Measurements from ENCODE around the gene DMAC2. TPM values are rescaled to one million over a fixed set of nuclear protein-coding genes. Genes with fewer than 3 reads are reported as not detected.

The DMAC2 gene
- total and polyA plus RNA-seq, 4 donors = 25.5 to 51.7 (median 48.8) TPM

DNA sequence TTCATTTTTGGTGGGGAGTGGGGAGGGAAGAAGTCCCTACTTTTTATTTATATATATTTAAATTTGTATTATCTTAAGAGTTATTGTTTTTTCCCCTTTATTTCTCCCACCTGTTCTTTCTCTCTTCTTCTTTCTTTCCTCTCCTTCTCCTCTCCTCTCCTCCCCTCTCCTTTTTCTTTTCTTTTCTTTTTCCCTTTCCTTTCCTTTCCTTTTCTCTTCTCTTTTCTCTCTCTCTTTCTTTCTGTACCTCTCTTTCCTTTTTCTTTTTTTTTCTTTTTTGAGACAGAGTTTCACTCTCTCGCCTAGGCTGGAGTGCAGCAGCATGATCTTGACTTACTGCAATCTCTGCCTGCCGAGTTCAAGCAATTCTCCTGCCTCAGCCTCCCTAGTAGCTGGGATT is 40.2 kb downstream of the DMAC2 start:
- H3K9me3 ChIP-seq (ENCODE audit: control insufficient read depth in 4 of 4, insufficient read depth in 3 of 4, low read length in 3 of 4) = no peaks in the 10 kb centered on the region
- H3K27me3 ChIP-seq (ENCODE audit: control insufficient read depth in 3 of 3, insufficient read depth in 3 of 3, low read length in 2 of 3) = no peaks in the 10 kb centered on the region
- WGBS, 2 donors = 93 to 95% methylated on average over 2 of the region's 2 CpGs
- no peak for TF ChIP-seq CTCF (IDR thresholded peaks at IDR 0.05; ENCODE audit: control extremely low read depth, extremely low read depth)
- DNase-seq = no peak
- H3K27ac ChIP-seq (ENCODE audit: low read depth in 1 of 2, low read length in 1 of 2) = no peak overlapping the region
- no peak overlapping the region for H3K4me3 ChIP-seq
- ATAC-seq (ENCODE audit: insufficient read depth, low FRiP score) = no peak
- peaks cover 0 to 19% (median 10%) of the 10 kb centered on the region in 5 donors for H3K4me1 ChIP-seq (ENCODE audit: control insufficient read depth in 5 of 5, insufficient read depth in 5 of 5, low read length in 5 of 5)
- H3K9ac ChIP-seq (ENCODE audit: insufficient read depth in 1 of 2, low read length in 2 of 2) = no peak overlapping the region
- peaks cover 0 to 6% (median under 1%) of the 10 kb centered on the region in 4 donors for H3K36me3 ChIP-seq (ENCODE audit: control insufficient read depth in 4 of 4, insufficient read depth in 4 of 4, low read length in 4 of 4)

GRCh38 chr19:41399091-41399490 is 40.6 kb downstream of the DMAC2 start:
- Histone ChIP-seq H3K9me3 (ENCODE audit: control insufficient read depth in 4 of 4, insufficient read depth in 3 of 4, low read length in 3 of 4) (no peaks in the 10 kb centered on the region), H3K4me3 (no peak overlapping the region), H3K27ac (ENCODE audit: low read depth in 1 of 2, low read length in 1 of 2) (no peak overlapping the region), H3K36me3 (ENCODE audit: control insufficient read depth in 4 of 4, insufficient read depth in 4 of 4, low read length in 4 of 4) (peaks cover 0 to 6% (median under 1%) of the 10 kb centered on the region in 4 donors), H3K27me3 (ENCODE audit: control insufficient read depth in 3 of 3, insufficient read depth in 3 of 3, low read length in 2 of 3) (no peaks in the 10 kb centered on the region), H3K4me1 (ENCODE audit: control insufficient read depth in 5 of 5, insufficient read depth in 5 of 5, low read length in 5 of 5) (peaks cover 0 to 19% (median 10%) of the 10 kb centered on the region in 5 donors), H3K9ac (ENCODE audit: insufficient read depth in 1 of 2, low read length in 2 of 2) (no peak overlapping the region)
- DNase-seq (no peak), ATAC-seq (ENCODE audit: insufficient read depth, low FRiP score) (no peak)
- no peak for TF ChIP-seq CTCF (IDR thresholded peaks at IDR 0.05; ENCODE audit: control extremely low read depth, extremely low read depth)
- 78 to 91% methylated on average over 3 of the region's 3 CpGs for WGBS, 2 donors

DNA sequence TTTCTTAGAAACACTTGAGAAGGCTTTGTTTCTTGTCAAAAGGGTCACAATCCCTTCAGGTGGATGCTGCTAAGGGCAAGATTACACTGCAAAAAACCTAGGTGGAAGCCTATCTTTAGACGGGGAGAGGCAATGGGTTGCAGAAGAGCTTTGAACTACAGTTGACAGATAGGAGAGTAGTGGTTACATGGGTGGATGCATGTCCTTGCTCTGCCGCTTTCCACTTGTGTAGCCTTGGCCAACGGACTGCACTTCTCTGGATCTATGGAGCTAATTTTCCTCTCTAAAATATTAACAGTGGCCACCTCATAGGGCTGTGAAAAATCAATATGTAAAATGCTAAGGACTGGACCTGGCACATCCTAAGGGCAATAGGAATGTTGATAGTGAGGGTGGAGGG is 41.1 kb downstream of the DMAC2 start:
- peaks cover 0 to 19% (median 10%) of the 10 kb centered on the region in 5 donors for H3K4me1 ChIP-seq (ENCODE audit: control insufficient read depth in 5 of 5, insufficient read depth in 5 of 5, low read length in 5 of 5)
- no peak for TF ChIP-seq CTCF (IDR thresholded peaks at IDR 0.05; ENCODE audit: control extremely low read depth, extremely low read depth)
- H3K4me3 ChIP-seq = peak overlapping the region; percentile 8

GRCh38 chr19:41398050-41398418 is 41.7 kb downstream of the DMAC2 start:
- TF ChIP-seq CTCF (IDR thresholded peaks at IDR 0.05; ENCODE audit: control extremely low read depth, extremely low read depth) = no peak
- ATAC-seq (ENCODE audit: insufficient read depth, low FRiP score) = no peak
- peak in 1 of 3 donors; percentile 18 for DNase-seq
- Histone ChIP-seq H3K4me1 (ENCODE audit: control insufficient read depth in 5 of 5, insufficient read depth in 5 of 5, low read length in 5 of 5) (peaks cover 0 to 19% (median 10%) of the 10 kb centered on the region in 5 donors), H3K9me3 (ENCODE audit: control insufficient read depth in 4 of 4, insufficient read depth in 3 of 4, low read length in 3 of 4) (no peaks in the 10 kb centered on the region), H3K27ac (ENCODE audit: low read depth in 1 of 2, low read length in 1 of 2) (peak overlapping the region; percentile 88 to 90), H3K27me3 (ENCODE audit: control insufficient read depth in 3 of 3, insufficient read depth in 3 of 3, low read length in 2 of 3) (no peaks in the 10 kb centered on the region), H3K36me3 (ENCODE audit: control insufficient read depth in 4 of 4, insufficient read depth in 4 of 4, low read length in 4 of 4) (peaks cover 0 to 6% (median 0%) of the 10 kb centered on the region in 4 donors), H3K4me3 (peak overlapping the region; percentile 92), H3K9ac (ENCODE audit: insufficient read depth in 1 of 2, low read length in 2 of 2) (peak overlapping the region; percentile 95 to 97)
- WGBS, 2 donors = 0% methylated on average over 5 of the region's 5 CpGs

More for the DNA sequence above, 41.1 kb downstream of the DMAC2 start:
- WGBS, 2 donors = 43 to 65% methylated on average over 3 of the region's 3 CpGs
- no peak for DNase-seq
- Histone ChIP-seq H3K27ac (ENCODE audit: low read depth in 1 of 2, low read length in 1 of 2) (peak overlapping the region in 1 of 2 donors; percentile 88), H3K36me3 (ENCODE audit: control insufficient read depth in 4 of 4, insufficient read depth in 4 of 4, low read length in 4 of 4) (peaks cover 0 to 6% (median under 1%) of the 10 kb centered on the region in 4 donors), H3K27me3 (ENCODE audit: control insufficient read depth in 3 of 3, insufficient read depth in 3 of 3, low read length in 2 of 3) (no peaks in the 10 kb centered on the region), H3K9me3 (ENCODE audit: control insufficient read depth in 4 of 4, insufficient read depth in 3 of 4, low read length in 3 of 4) (no peaks in the 10 kb centered on the region), H3K9ac (ENCODE audit: insufficient read depth in 1 of 2, low read length in 2 of 2) (peak overlapping the region; percentile 95 to 97)
- no peak for ATAC-seq (ENCODE audit: insufficient read depth, low FRiP score)

All from lung (tissue), 12 donors.